Stimulated activated CD4-positive, alpha-beta T cell treated with anti-CD3 and anti-CD28 coated beads, TNF-alpha, amount 100 ng/mL, for 24 hours (primary cell): ENCODE data around the gene ACTL10.

Source experiments
- DNase-seq, 3 experiments: peaks; one replicate each; pipeline ENCODE4 v3.0.0-alpha.2; 2020; ENCODE audit warnings: low read depth in 3 of 3

The ACTL10 gene

GRCh38 chr20:33649201-33649681, 17.5 kb upstream of the ACTL10 start:
- DNase-seq, result no peak

GRCh38 chr20:33650111-33650752, 16.5 kb upstream of the ACTL10 start:
- no peak for DNase-seq

- DNase-seq, result no peak
Observed at GRCh38 chr20:33650753-33651561, 15.8 kb upstream of the ACTL10 start.

- DNase-seq, result no peak
Observed at GRCh38 chr20:33651562-33652048, 15.1 kb upstream of the ACTL10 start.

GRCh38 chr20:33653218-33653899, 13.4 kb upstream of the ACTL10 start:
- DNase-seq, result peak in 1 of 3 experiments; percentile 42

- DNase-seq, result no peak
Observed at GRCh38 chr20:33653900-33654596, 12.7 kb upstream of the ACTL10 start.

GRCh38 chr20:33654680-33655161, 12.0 kb upstream of the ACTL10 start:
- DNase-seq, result no peak

GRCh38 chr20:33655164-33655563, 11.6 kb upstream of the ACTL10 start:
- no peak for DNase-seq

- no peak for DNase-seq
Observed at GRCh38 chr20:33656010-33656782, 10.5 kb upstream of the ACTL10 start.

GRCh38 chr20:33656783-33657703, 9.7 kb upstream of the ACTL10 start:
- no peak for DNase-seq

GRCh38 chr20:33657704-33658095, 9.0 kb upstream of the ACTL10 start:
- no peak for DNase-seq

GRCh38 chr20:33658510-33658909, 8.2 kb upstream of the ACTL10 start:
- no peak for DNase-seq

GRCh38 chr20:33658929-33659328, 7.8 kb upstream of the ACTL10 start:
- DNase-seq, result no peak

- no peak for DNase-seq
Observed at GRCh38 chr20:33659341-33660034, 7.3 kb upstream of the ACTL10 start.

- no peak for DNase-seq
Observed at GRCh38 chr20:33660035-33660684, 6.6 kb upstream of the ACTL10 start.

- no peak for DNase-seq
Observed at GRCh38 chr20:33660685-33661058, 6.1 kb upstream of the ACTL10 start.

- no peak for DNase-seq
Observed at GRCh38 chr20:33662172-33662571, 4.6 kb upstream of the ACTL10 start, which contains the start of gene C20orf144. Gene C20orf144, plus strand, starts transcription at chr20:33662327. Its CDS starts 19 bp downstream, at chr20:33662346.
